Lung (tissue), 16 donors: ENCODE results near the gene AOC2. TPM values are rescaled to one million over a fixed set of nuclear protein-coding genes. Genes with fewer than 3 reads are reported as not detected.

Source experiments
- ATAC-seq: fragments of 200-7000 bp; cut with Tn5 transposase; one replicate; pipeline ENCODE4 v1.9.1; 2020; ENCODE audit warnings: moderate number of reproducible peaks; ENCODE audit not compliant: insufficient read depth, low FRiP score
- DNase-seq, 3 donors: peaks; one replicate each; pipeline ENCODE4 v3.0.0-alpha.2; 2013 to 2017
- H3K27ac ChIP-seq, 2 donors: one replicate each; pipeline ENCODE4 v1.5.1; 2013; ENCODE audit warnings: mild to moderate bottlenecking in 2 of 2, moderate library complexity in 2 of 2, control low read depth in 1 of 2, inconsistent platforms in 1 of 2, low read depth in 1 of 2, low read length in 1 of 2
- H3K27me3 ChIP-seq, 3 donors: one replicate each; pipeline ENCODE4 v1.5.1; 2013; ENCODE audit warnings: low read length in 2 of 3; ENCODE audit not compliant: control insufficient read depth in 3 of 3, insufficient read depth in 3 of 3
- H3K36me3 ChIP-seq, 4 donors: one replicate each; pipeline ENCODE4 v1.5.1; 2013; ENCODE audit warnings: low read length in 4 of 4, mild to moderate bottlenecking in 1 of 4, moderate library complexity in 1 of 4; ENCODE audit not compliant: control insufficient read depth in 4 of 4, insufficient read depth in 4 of 4
- H3K4me1 ChIP-seq, 5 donors: one replicate each; pipeline ENCODE4 v1.5.1; 2013; ENCODE audit warnings: low read length in 5 of 5, mild to moderate bottlenecking in 2 of 5, moderate library complexity in 1 of 5; ENCODE audit not compliant: control insufficient read depth in 5 of 5, insufficient read depth in 5 of 5
- H3K4me3 ChIP-seq: one replicate; pipeline ENCODE4 v1.5.1; 2013; ENCODE audit warnings: mild to moderate bottlenecking, control low read depth, moderate library complexity
- H3K9ac ChIP-seq, 2 donors: one replicate each; pipeline ENCODE4 v1.5.1; 2013; ENCODE audit warnings: low read length in 2 of 2, control low read depth in 1 of 2; ENCODE audit not compliant: insufficient read depth in 1 of 2
- H3K9me3 ChIP-seq, 4 donors: one replicate each; pipeline ENCODE4 v1.5.1; 2013; ENCODE audit warnings: low read length in 3 of 4, mild to moderate bottlenecking in 1 of 4, moderate library complexity in 1 of 4; ENCODE audit not compliant: control insufficient read depth in 4 of 4, insufficient read depth in 3 of 4
- WGBS, 2 donors: extraction: QIAGEN DNeasy Blood & Tissue Kit; methylation state at CpG; one replicate each; pipeline ENCODE4 v1.1.7; 2013; 5-methylcytosine and 5-hydroxymethylcytosine counted together
- long read RNA-seq, 5 donors: transcript quantifications; one replicate each; lab custom pipeline, GENCODE V29; 2026
- polyA plus RNA-seq, 2 donors: library from polyadenylated mRNA; stranded (reverse); fragments of 200-250 nt; gene quantifications; one replicate each; pipeline ENCODE4 v1.2.1, GENCODE V29; 2013
- total RNA-seq, 2 donors: library from RNA; depleted of rRNA in 1 of 2; stranded (reverse); fragments of >200 nt in 1 of 2; gene quantifications; one replicate each; pipeline ENCODE4 v1.2.1, GENCODE V29; 2014 to 2021
- TF ChIP-seq, protein P1 (sequence below): IDR thresholded peaks from 2 replicates; pipeline ENCODE4 v1.5.1; 2012; ENCODE audit warnings: mild to moderate bottlenecking; ENCODE audit errors: control extremely low read depth, extremely low read depth
- donor health status: control.
- donor health status: control.
- donor health status: Bipolar disorder and iron deficiency.
- donor health status: healthy.
- donor health status: DM: yes; HTN: yes; CAD: no.

The AOC2 gene
- total RNA-seq (1 to 10 TPM; 1.6 to 2.4 TPM), polyA plus RNA-seq (1 to 10 TPM; 1.5 to 1.6 TPM)
- long read RNA-seq, donor 1: 0 reads
- long read RNA-seq, donor 2: 0 reads
- long read RNA-seq, donor 3: 0 reads
- long read RNA-seq, donor 4: 0 reads
- long read RNA-seq, donor 5: 0 reads

GRCh38 chr17:42844271-42844670 is at the start of gene AOC2:
AOC2 (plus strand) TSS chr17:42844580; CDS start chr17:42844627, 47 bp downstream.
- DNase-seq: no peak
- H3K27ac ChIP-seq: peak within 1 kb of the TSS in 1 of 2 donors; percentile 67
- H3K9me3 ChIP-seq: no peaks in the 10 kb centered on the region
- H3K27me3 ChIP-seq: no peaks in the 10 kb centered on the region
- H3K4me3 ChIP-seq: no peak within 1 kb of the TSS
- TF ChIP-seq, protein P1, sequence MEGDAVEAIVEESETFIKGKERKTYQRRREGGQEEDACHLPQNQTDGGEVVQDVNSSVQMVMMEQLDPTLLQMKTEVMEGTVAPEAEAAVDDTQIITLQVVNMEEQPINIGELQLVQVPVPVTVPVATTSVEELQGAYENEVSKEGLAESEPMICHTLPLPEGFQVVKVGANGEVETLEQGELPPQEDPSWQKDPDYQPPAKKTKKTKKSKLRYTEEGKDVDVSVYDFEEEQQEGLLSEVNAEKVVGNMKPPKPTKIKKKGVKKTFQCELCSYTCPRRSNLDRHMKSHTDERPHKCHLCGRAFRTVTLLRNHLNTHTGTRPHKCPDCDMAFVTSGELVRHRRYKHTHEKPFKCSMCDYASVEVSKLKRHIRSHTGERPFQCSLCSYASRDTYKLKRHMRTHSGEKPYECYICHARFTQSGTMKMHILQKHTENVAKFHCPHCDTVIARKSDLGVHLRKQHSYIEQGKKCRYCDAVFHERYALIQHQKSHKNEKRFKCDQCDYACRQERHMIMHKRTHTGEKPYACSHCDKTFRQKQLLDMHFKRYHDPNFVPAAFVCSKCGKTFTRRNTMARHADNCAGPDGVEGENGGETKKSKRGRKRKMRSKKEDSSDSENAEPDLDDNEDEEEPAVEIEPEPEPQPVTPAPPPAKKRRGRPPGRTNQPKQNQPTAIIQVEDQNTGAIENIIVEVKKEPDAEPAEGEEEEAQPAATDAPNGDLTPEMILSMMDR: no peak
- no peak for ATAC-seq
- peaks cover 0 to 4% (median 2%) of the 10 kb centered on the region in 5 donors for H3K4me1 ChIP-seq
- WGBS, 2 donors: 53 to 61% methylated on average over 4 of the region's 4 CpGs
- no peak within 1 kb of the TSS for H3K9ac ChIP-seq
- peaks cover 24 to 37% (median 28%) of the 10 kb centered on the region in 4 donors for H3K36me3 ChIP-seq

- Histone ChIP-seq H3K27me3 (no peaks in the 10 kb centered on the region), H3K4me1 (peaks cover 5 to 14% (median 8%) of the 10 kb centered on the region in 5 donors), H3K36me3 (peaks cover 0 to 6% (median 4%) of the 10 kb centered on the region in 4 donors), H3K9me3 (no peaks in the 10 kb centered on the region), H3K9ac (no peak overlapping the region), H3K4me3 (no peak overlapping the region), H3K27ac (no peak overlapping the region)
- DNase-seq (no peak), ATAC-seq (no peak)
- TF ChIP-seq, protein P1: no peak
- WGBS, 2 donors: 23 to 57% methylated on average over 4 of the region's 4 CpGs
Measured at GRCh38 chr17:42795061-42795460, 49.3 kb upstream of the AOC2 start.

GRCh38 chr17:42795465-42795864 is 48.9 kb upstream of the AOC2 start:
- no peak for DNase-seq

More at GRCh38 chr17:42795465-42795864, 48.9 kb upstream of the AOC2 start:
- ATAC-seq: no peak
- H3K4me1 ChIP-seq: peaks cover 5 to 14% (median 8%) of the 10 kb centered on the region in 5 donors
- H3K9me3 ChIP-seq: no peaks in the 10 kb centered on the region
- no peaks in the 10 kb centered on the region for H3K27me3 ChIP-seq
- H3K36me3 ChIP-seq: peaks cover 0 to 6% (median 4%) of the 10 kb centered on the region in 4 donors
- no peak overlapping the region for H3K4me3 ChIP-seq
- TF ChIP-seq, protein P1: no peak
- H3K9ac ChIP-seq: no peak overlapping the region
- no peak overlapping the region for H3K27ac ChIP-seq
- 83 to 90% methylated on average over 10 of the region's 10 CpGs for WGBS, 2 donors
